A549 (cell line): ENCODE results near the gene SMAGP. TPM values are rescaled to one million over a fixed set of nuclear protein-coding genes. Genes with fewer than 3 reads are reported as not detected.

Source experiments
- ATAC-seq, 2 experiments: fragments of 200-7000 bp in 1 of 2; fragments of >200 bp in 1 of 2; cut with Nextera tagmentation in 1 of 2; cut with Tn5 transposase in 1 of 2; 3 replicates each; pipeline versions ENCODE4 v1.8.0 to v1.9.1; 2018 to 2020; ENCODE audit warnings: mild to moderate bottlenecking in 1 of 2, moderate library complexity in 1 of 2
- CTCF ChIA-PET: fragments of 300-600 bp; sonication (Branson Sonifier 250); formaldehyde crosslinking; extraction: SDS; loops from one replicate; lab custom pipeline; 2021; ENCODE audit warnings: antibody characterized with exemption, inconsistent platforms; lab: Yijun Ruan, JAX
- POLR2A ChIA-PET: fragments of 350-600 bp; formaldehyde crosslinking; extraction: SDS; loops from one replicate; lab custom pipeline; 2021; ENCODE audit warnings: antibody characterized with exemption, inconsistent platforms; lab: Yijun Ruan, JAX
- DNase-seq, 2 experiments: peaks; one replicate each; pipeline versions ENCODE4 v3.0.0 to v3.0.0-alpha.2; 2011 to 2016; ENCODE audit warnings: low read depth in 1 of 2, low spot score in 1 of 2
- FAIRE-seq: peaks from 2 replicates; lab custom pipeline; 2011; peaks lifted over from hg19 to GRCh38; lab: Jason Lieb, UNC
- H3K27ac ChIP-seq, 2 experiments: fragments of >200 bp; sonication (Bioruptor Twin); formaldehyde crosslinking; 3 replicates each; pipeline ENCODE4 v1.5.1; 2016 to 2017
- H3K4me1 ChIP-seq: fragments of >200 bp; sonication (Bioruptor Twin); formaldehyde crosslinking; 3 replicates; pipeline ENCODE4 v1.6.1; 2016
- H3K4me2 ChIP-seq: fragments of >200 bp; sonication (Bioruptor Twin); formaldehyde crosslinking; 3 replicates; pipeline ENCODE4 v1.6.1; 2016
- H3K4me3 ChIP-seq: fragments of >200 bp; sonication (Bioruptor Twin); formaldehyde crosslinking; 3 replicates; pipeline ENCODE4 v1.5.1; 2016
- H3K9me3 ChIP-seq: fragments of >200 bp; sonication (Bioruptor Twin); formaldehyde crosslinking; 3 replicates; pipeline ENCODE4 v1.6.1; 2016
- BHLHE40 ChIP-seq: IDR thresholded peaks from 2 replicates; pipeline ENCODE4 v1.6.1; 2012; ENCODE audit warnings: low read depth, low read length, inconsistent platforms
- CHD4 ChIP-seq: fragments of 200-600 bp; sonication (generic); IDR thresholded peaks from 2 replicates; pipeline ENCODE4 v1.6.1; 2016; ENCODE audit warnings: antibody characterized with exemption, mild to moderate bottlenecking, borderline replicate concordance
- EHF ChIP-seq: fragments of 250-450 bp; sonication (Bioruptor Pico); IDR thresholded peaks from 2 replicates; pipeline ENCODE4 v1.5.0; 2020; ENCODE audit warnings: mild to moderate bottlenecking
- EHMT2 ChIP-seq: fragments of 200-600 bp; sonication (generic); IDR thresholded peaks from 2 replicates; pipeline ENCODE4 v1.6.1; 2016; ENCODE audit warnings: antibody characterized with exemption, low read depth, mild to moderate bottlenecking, moderate library complexity
- ELK1 ChIP-seq: fragments of 150-350 bp; IDR thresholded peaks from 2 replicates; pipeline ENCODE4 v1.6.1; 2014; ENCODE audit warnings: low read depth, mild to moderate bottlenecking, low read length
- FOSL2 ChIP-seq, 2 experiments: fragments of 450-650 bp in 1 of 2; fragments of >200 bp in 1 of 2; sonication (Bioruptor Twin) in 1 of 2; formaldehyde crosslinking; IDR thresholded peaks; 2 replicates each; pipeline versions ENCODE4 v1.5.0 to v1.6.1; 2016 to 2020; ENCODE audit warnings: mild to moderate bottlenecking in 1 of 2, moderate library complexity in 1 of 2
- GATA3 ChIP-seq: IDR thresholded peaks from 2 replicates; pipeline ENCODE4 v1.6.1; 2012; ENCODE audit warnings: borderline replicate concordance
- HEYL ChIP-seq: fragments of 250-450 bp; sonication (Bioruptor Pico); IDR thresholded peaks from 2 replicates; pipeline ENCODE4 v1.8.0; 2021; ENCODE audit warnings: mild to moderate bottlenecking, moderate library complexity
- HOXA7 ChIP-seq: fragments of 250-450 bp; sonication (Bioruptor Pico); IDR thresholded peaks from 2 replicates; pipeline ENCODE4 v1.5.0; 2020; ENCODE audit warnings: mild to moderate bottlenecking, moderate library complexity
- HOXB13 ChIP-seq: fragments of 250-450 bp; sonication (Bioruptor Pico); IDR thresholded peaks from 2 replicates; pipeline ENCODE4 v1.5.0; 2020; ENCODE audit warnings: low read depth, mild to moderate bottlenecking, moderate library complexity
- JUN ChIP-seq, 2 experiments: fragments of >200 bp; sonication (Bioruptor Twin); formaldehyde crosslinking; IDR thresholded peaks; 2 replicates in 1 of 2; 3 replicates in 1 of 2; pipeline ENCODE4 v1.6.1; 2016 to 2017
- KDM1A ChIP-seq: fragments of 200-600 bp; sonication (generic); IDR thresholded peaks from 2 replicates; pipeline ENCODE4 v1.6.1; 2016; ENCODE audit warnings: low read depth, mild to moderate bottlenecking
- MYC ChIP-seq: IDR thresholded peaks from 2 replicates; pipeline ENCODE4 v1.6.1; 2012; ENCODE audit warnings: mild to moderate bottlenecking, inconsistent platforms, low read length, improper control_type of control experiment, borderline replicate concordance
- NPAS2 ChIP-seq: fragments of 250-450 bp; sonication (Bioruptor Pico); IDR thresholded peaks from 2 replicates; pipeline ENCODE4 v1.8.0; 2022; ENCODE audit warnings: mild to moderate bottlenecking, moderate library complexity, borderline replicate concordance
- PBX3 ChIP-seq: IDR thresholded peaks from 2 replicates; pipeline ENCODE4 v1.6.1; 2012
- RAD21 ChIP-seq, 2 experiments: fragments of >200 bp in 1 of 2; sonication (Bioruptor Twin) in 1 of 2; formaldehyde crosslinking in 1 of 2; IDR thresholded peaks in 1 of 2; conservative IDR thresholded peaks in 1 of 2; 2 replicates in 1 of 2; 3 replicates in 1 of 2; pipeline ENCODE4 v1.6.1; 2012 to 2018; ENCODE audit warnings: inconsistent platforms in 1 of 2
- REST ChIP-seq: fragments of 200-600 bp; sonication (generic); IDR thresholded peaks from 2 replicates; pipeline ENCODE4 v1.6.1; 2016; ENCODE audit warnings: antibody characterized with exemption, mild to moderate bottlenecking, moderate library complexity
- RFX5 ChIP-seq: fragments of 450-650 bp; IDR thresholded peaks from 2 replicates; pipeline ENCODE4 v1.7.1; 2014; ENCODE audit warnings: antibody characterized with exemption, mild to moderate bottlenecking, moderate library complexity
- SMC3 ChIP-seq: fragments of >200 bp; sonication (Bioruptor Twin); formaldehyde crosslinking; IDR thresholded peaks from 3 replicates; pipeline ENCODE4 v1.6.1; 2018; ENCODE audit warnings: inconsistent platforms
- SREBF2 ChIP-seq: fragments of 450-650 bp; IDR thresholded peaks from 2 replicates; pipeline ENCODE4 v1.6.1; 2014; ENCODE audit warnings: mild to moderate bottlenecking, moderate library complexity
- TP53 ChIP-seq: fragments of 250-450 bp; sonication (Bioruptor Pico); IDR thresholded peaks from 2 replicates; pipeline ENCODE4 v1.5.0; 2021; ENCODE audit warnings: mild to moderate bottlenecking, moderate library complexity
- WGBS: methylation state at CpG from one replicate; pipeline ENCODE4 v1.1.6; 2017; ENCODE audit errors: missing lambda C conversion rate; 5-methylcytosine and 5-hydroxymethylcytosine counted together
- polyA plus RNA-seq, 4 experiments: library from polyadenylated mRNA; depleted of rRNA in 3 of 4; stranded (reverse); fragments of >200 nt; fragmentation: RNase III in 1 of 4; extraction: RNeasy Plus Mini Kit Qiagen cat#74134 plus additional on column Dnase treatment in 1 of 4; gene quantifications; 2 replicates in 3 of 4; 3 replicates in 1 of 4; pipeline ENCODE4 v1.2.3, GENCODE V29; 2011 to 2017
- TF ChIP-seq, protein P1 (sequence below): fragments of 250-450 bp; sonication (Bioruptor Pico); IDR thresholded peaks from 2 replicates; pipeline ENCODE4 v1.5.0; 2021; ENCODE audit warnings: mild to moderate bottlenecking, moderate library complexity, borderline replicate concordance

Gene SMAGP
- polyA plus RNA-seq, 2 of the 4 experiments (the other 2 are of a cell fraction) = 15.5 to 27.2 TPM

DNA sequence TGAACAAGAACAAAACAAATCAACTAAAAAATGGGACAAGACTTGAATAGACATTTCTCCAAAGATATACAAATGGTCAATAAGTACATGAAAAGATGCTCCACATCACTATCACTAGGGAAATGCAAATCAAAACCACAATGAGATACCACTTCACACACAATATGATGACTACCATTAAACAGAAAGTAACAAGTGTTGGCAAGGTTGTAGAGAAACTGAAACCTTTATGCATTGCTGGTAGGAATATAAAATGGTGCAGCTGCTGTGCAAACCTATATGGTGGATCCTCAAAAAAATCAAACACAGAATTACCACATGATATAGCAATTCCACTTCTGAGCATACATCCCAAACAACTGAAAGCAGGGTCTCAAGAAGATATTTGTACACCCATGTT lies 5.2 kb downstream of the SMAGP start:
- Histone ChIP-seq H3K4me1 (peaks cover 13% of the 10 kb centered on the region), H3K4me3 (no peak overlapping the region), H3K9me3 (no peaks in the 10 kb centered on the region), H3K4me2 (no peak overlapping the region), H3K27ac (no peak overlapping the region)
- POLR2A ChIA-PET = no interaction called here
- TF ChIP-seq REST = no peak
- TF ChIP-seq KDM1A = no peak
- TF ChIP-seq NPAS2 (CRISPR knock-in tag) = no peak
- TF ChIP-seq JUN (IDR thresholded peaks at IDR 0.05) = no peak
- FAIRE-seq (no peak), ATAC-seq (no peak), DNase-seq (no peak)
- CTCF ChIA-PET = interaction anchor here (1.6 to 5.8 kb wide), 3 partner anchors 47 to 86 kb away, joined by 3 to 120 read pairs (median 30); partner anchors contain the start of gene POU6F1

DNA sequence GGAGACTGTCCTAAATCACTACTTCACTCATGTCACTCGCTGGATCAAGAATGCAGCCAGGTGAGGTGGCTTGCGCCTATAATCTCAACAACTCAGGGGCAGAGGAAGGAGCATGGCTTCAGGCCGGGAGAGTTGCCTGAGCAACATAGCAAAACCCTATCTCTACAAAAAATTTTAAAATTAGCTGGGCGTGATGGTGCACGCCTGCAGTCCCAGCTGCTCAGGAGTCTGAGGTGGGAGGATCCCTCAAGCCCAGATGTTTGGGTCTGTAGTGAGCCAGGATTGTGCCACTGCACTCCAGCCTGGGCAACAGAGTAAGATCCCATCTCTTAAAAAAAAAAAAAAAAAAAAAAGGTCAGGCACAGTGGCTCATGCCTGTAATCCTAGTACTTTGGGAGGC lies 5.9 kb downstream of the SMAGP start:
- 99% methylated on average over 5 of the region's 5 CpGs for WGBS
- peaks cover 13% of the 10 kb centered on the region for H3K4me1 ChIP-seq
- TF ChIP-seq SMC3 (no peak), TP53 (no peak), FOSL2 (IDR thresholded peaks at IDR 0.05) (no peak), FOSL2 (CRISPR knock-in tag; IDR thresholded peaks at IDR 0.05) (no peak), HEYL (no peak), REST (no peak), MYC (no peak), RAD21 (conservative IDR thresholded peaks at IDR 0.05 in 1 of 2, IDR thresholded peaks at IDR 0.05 in 1 of 2) (no peak), EHF (CRISPR knock-in tag) (no peak), GATA3 (no peak), KDM1A (no peak), PBX3 (no peak), BHLHE40 (no peak), RFX5 (no peak), HOXA7 (no peak), ELK1 (no peak), SREBF2 (no peak), HOXB13 (CRISPR knock-in tag) (no peak), EHMT2 (no peak), CHD4 (no peak)
- TF ChIP-seq, protein P1, sequence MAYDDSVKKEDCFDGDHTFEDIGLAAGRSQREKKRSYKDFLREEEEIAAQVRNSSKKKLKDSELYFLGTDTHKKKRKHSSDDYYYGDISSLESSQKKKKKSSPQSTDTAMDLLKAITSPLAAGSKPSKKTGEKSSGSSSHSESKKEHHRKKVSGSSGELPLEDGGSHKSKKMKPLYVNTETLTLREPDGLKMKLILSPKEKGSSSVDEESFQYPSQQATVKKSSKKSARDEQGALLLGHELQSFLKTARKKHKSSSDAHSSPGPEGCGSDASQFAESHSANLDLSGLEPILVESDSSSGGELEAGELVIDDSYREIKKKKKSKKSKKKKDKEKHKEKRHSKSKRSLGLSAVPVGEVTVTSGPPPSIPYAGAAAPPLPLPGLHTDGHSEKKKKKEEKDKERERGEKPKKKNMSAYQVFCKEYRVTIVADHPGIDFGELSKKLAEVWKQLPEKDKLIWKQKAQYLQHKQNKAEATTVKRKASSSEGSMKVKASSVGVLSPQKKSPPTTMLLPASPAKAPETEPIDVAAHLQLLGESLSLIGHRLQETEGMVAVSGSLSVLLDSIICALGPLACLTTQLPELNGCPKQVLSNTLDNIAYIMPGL = no peak
- TF ChIP-seq, all 56 proteins: peak for 0
- H3K4me3 ChIP-seq = no peak overlapping the region
- ChIA-PET POLR2A (no interaction called here), CTCF (interaction anchor here (0.7 to 5.8 kb wide), 5 partner anchors 9 to 87 kb away, joined by 3 to 120 read pairs (median 17); partner anchors contain the start of gene POU6F1)
- no peak overlapping the region for H3K4me2 ChIP-seq
- DNase-seq = no peak
- no peak for ATAC-seq
- FAIRE-seq = no peak
- no peak overlapping the region for H3K27ac ChIP-seq
- H3K9me3 ChIP-seq = no peaks in the 10 kb centered on the region
